A549 (cell line): ENCODE measurements around the gene CNNM2.

ENCODE experiments used
- CTCF ChIP-seq: fragments of >200 bp; sonication (Bioruptor Twin); formaldehyde crosslinking; IDR thresholded peaks from 3 replicates; pipeline ENCODE4 v1.5.1; 2016
- EP300 ChIP-seq, 2 experiments: fragments of >200 bp; sonication (Bioruptor Twin); formaldehyde crosslinking; IDR thresholded peaks; 2 replicates in 1 of 2; 3 replicates in 1 of 2; pipeline ENCODE4 v1.6.1; 2016 to 2017
- GATA3 ChIP-seq: IDR thresholded peaks from 2 replicates; pipeline ENCODE4 v1.6.1; 2012; ENCODE audit warnings: borderline replicate concordance
- JUN ChIP-seq, 2 experiments: fragments of >200 bp; sonication (Bioruptor Twin); formaldehyde crosslinking; IDR thresholded peaks; 2 replicates in 1 of 2; 3 replicates in 1 of 2; pipeline ENCODE4 v1.6.1; 2016 to 2017
- NR3C1 ChIP-seq: fragments of >200 bp; sonication (Bioruptor Twin); formaldehyde crosslinking; IDR thresholded peaks from 3 replicates; pipeline ENCODE4 v1.6.1; 2017
- PBX3 ChIP-seq: IDR thresholded peaks from 2 replicates; pipeline ENCODE4 v1.6.1; 2012
- PHF8 ChIP-seq: fragments of 200-600 bp; sonication (generic); IDR thresholded peaks from 2 replicates; pipeline ENCODE4 v1.6.1; 2016; ENCODE audit warnings: low read depth, mild to moderate bottlenecking, antibody characterized with exemption, moderate library complexity, borderline replicate concordance
- REST ChIP-seq: fragments of 200-600 bp; sonication (generic); IDR thresholded peaks from 2 replicates; pipeline ENCODE4 v1.6.1; 2016; ENCODE audit warnings: antibody characterized with exemption, mild to moderate bottlenecking, moderate library complexity
- ZFP36 ChIP-seq: fragments of 450-650 bp; IDR thresholded peaks from 2 replicates; pipeline ENCODE4 v1.6.1; 2014; ENCODE audit warnings: borderline replicate concordance; ENCODE audit not compliant: partially characterized antibody
- TF ChIP-seq, protein P1 (sequence below): fragments of 150-350 bp; IDR thresholded peaks from 2 replicates; pipeline ENCODE4 v1.6.1; 2014; ENCODE audit warnings: low read depth, mild to moderate bottlenecking, low read length
- TF ChIP-seq, protein P2 (sequence below): IDR thresholded peaks from 2 replicates; pipeline ENCODE4 v1.6.1; 2012

- TF ChIP-seq, protein P1, sequence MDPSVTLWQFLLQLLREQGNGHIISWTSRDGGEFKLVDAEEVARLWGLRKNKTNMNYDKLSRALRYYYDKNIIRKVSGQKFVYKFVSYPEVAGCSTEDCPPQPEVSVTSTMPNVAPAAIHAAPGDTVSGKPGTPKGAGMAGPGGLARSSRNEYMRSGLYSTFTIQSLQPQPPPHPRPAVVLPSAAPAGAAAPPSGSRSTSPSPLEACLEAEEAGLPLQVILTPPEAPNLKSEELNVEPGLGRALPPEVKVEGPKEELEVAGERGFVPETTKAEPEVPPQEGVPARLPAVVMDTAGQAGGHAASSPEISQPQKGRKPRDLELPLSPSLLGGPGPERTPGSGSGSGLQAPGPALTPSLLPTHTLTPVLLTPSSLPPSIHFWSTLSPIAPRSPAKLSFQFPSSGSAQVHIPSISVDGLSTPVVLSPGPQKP, result no peak
- TF ChIP-seq REST (no peak), ZFP36 (no peak), NR3C1 (no peak), CTCF (no peak), GATA3 (no peak), JUN (IDR thresholded peaks at IDR 0.05) (no peak), PHF8 (no peak), PBX3 (no peak), EP300 (IDR thresholded peaks at IDR 0.05) (no peak)
- TF ChIP-seq, protein P2, sequence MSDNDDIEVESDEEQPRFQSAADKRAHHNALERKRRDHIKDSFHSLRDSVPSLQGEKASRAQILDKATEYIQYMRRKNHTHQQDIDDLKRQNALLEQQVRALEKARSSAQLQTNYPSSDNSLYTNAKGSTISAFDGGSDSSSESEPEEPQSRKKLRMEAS, result no peak
These were observed 107.6 kb downstream of the CNNM2 start for GRCh38 chr10:103025696-103026095.
